Uterus (tissue), 4 donors: ENCODE data around the gene UBP1. TPM values are rescaled to one million over a fixed set of nuclear protein-coding genes. Genes with fewer than 3 reads are reported as not detected.
"Not testable (repeated sequence)": the region's sequence is repeated elsewhere in the genome, so short reads cannot be mapped to it uniquely, and the experiment has no call there.

Source experiments
- DNase-seq, 2 donors: peaks; one replicate each; pipeline ENCODE4 v3.0.0-alpha.2; 2019 to 2020
- H3K27ac ChIP-seq, 2 donors: fragments of 200-600 bp; sonication (generic); 1 replicate in 1 of 2; 2 replicates in 1 of 2; pipeline ENCODE4 v1.5.1; 2016 to 2018
- H3K27me3 ChIP-seq, 2 donors: fragments of 200-600 bp; sonication (generic); one replicate each; pipeline ENCODE4 v1.5.1; 2018 to 2019; ENCODE audit warnings: control low read depth in 1 of 2
- H3K36me3 ChIP-seq, 2 donors: fragments of 200-600 bp; sonication (generic); one replicate each; pipeline ENCODE4 v1.5.1; 2019; ENCODE audit warnings: control low read depth in 1 of 2
- H3K4me1 ChIP-seq, 2 donors: fragments of 200-600 bp; sonication (generic); one replicate each; pipeline ENCODE4 v1.5.1; 2018 to 2019; ENCODE audit warnings: control low read depth in 1 of 2
- H3K4me3 ChIP-seq, 2 donors: fragments of 200-600 bp; sonication (generic); 1 replicate in 1 of 2; 2 replicates in 1 of 2; pipeline ENCODE4 v1.5.1; 2018 to 2019; ENCODE audit warnings: mild to moderate bottlenecking in 1 of 2
- H3K9me3 ChIP-seq, 2 donors: fragments of 200-600 bp; sonication (generic); one replicate each; pipeline ENCODE4 v1.5.1; 2019; ENCODE audit warnings: control low read depth in 1 of 2
- CTCF ChIP-seq, 4 experiments: fragments of 200-600 bp in 2 of 4; fragments of 450-650 bp in 2 of 4; sonication (generic) in 2 of 4; IDR thresholded peaks; one replicate each; pipeline ENCODE4 v1.5.1; 2016 to 2019; ENCODE audit warnings: antibody characterized with exemption in 4 of 4, mild to moderate bottlenecking in 2 of 4, moderate library complexity in 1 of 4
- POLR2A ChIP-seq, 2 donors: fragments of 450-650 bp; IDR thresholded peaks; one replicate each; pipeline ENCODE4 v1.6.1; 2016; ENCODE audit warnings: antibody characterized with exemption in 2 of 2, mild to moderate bottlenecking in 1 of 2, moderate library complexity in 1 of 2
- intact Hi-C: fragments of 100-400 bp; cut with DNase I; formaldehyde crosslinking; loops from one replicate; pipeline ENCODE4 v1.15.1; 2023; ENCODE audit warnings: low total_unique reads
- total RNA-seq, 4 donors: library from RNA; depleted of rRNA in 3 of 4; stranded (reverse); fragments of >200 nt in 3 of 4; gene quantifications; one replicate each; pipeline versions ENCODE4 v1.1.0 to v1.2.4, GENCODE V29; 2014 to 2023
- donor health status: DM: yes; HTN: yes; CAD: no.

The UBP1 gene
- total RNA-seq, 4 donors from 2014 or later: 25.6 to 86.3 (median 51.2) TPM

GRCh38 chr3:33417066-33417673, 23.0 kb downstream of the UBP1 start:
- Histone ChIP-seq H3K9me3 (no peaks in the 10 kb centered on the region), H3K4me3 (no peak overlapping the region), H3K27me3 (no peaks in the 10 kb centered on the region), H3K4me1 (no peaks in the 10 kb centered on the region), H3K27ac (no peak overlapping the region), H3K36me3 (no peaks in the 10 kb centered on the region)
- no peak for TF ChIP-seq CTCF (IDR thresholded peaks at IDR 0.05)
- TF ChIP-seq POLR2A (IDR thresholded peaks at IDR 0.05): no peak
- DNase-seq: no peak
- intact Hi-C loops: no loop called here

- DNase-seq, H3K27me3 ChIP-seq, H3K36me3 ChIP-seq, H3K9me3 ChIP-seq, H3K27ac ChIP-seq, H3K4me1 ChIP-seq, H3K4me3 ChIP-seq, intact Hi-C loops: not testable (repeated sequence)
Measured at GRCh38 chr3:33410816-33411215, 29.4 kb downstream of the UBP1 start.

- no peak overlapping the region for H3K27ac ChIP-seq
- H3K9me3 ChIP-seq: no peaks in the 10 kb centered on the region
- intact Hi-C loops: no loop called here
- no peaks in the 10 kb centered on the region for H3K4me1 ChIP-seq
- no peaks in the 10 kb centered on the region for H3K36me3 ChIP-seq
- no peak overlapping the region for H3K4me3 ChIP-seq
- TF ChIP-seq CTCF (IDR thresholded peaks at IDR 0.05) (no peak), POLR2A (IDR thresholded peaks at IDR 0.05) (no peak)
- no peak for DNase-seq
- no peaks in the 10 kb centered on the region for H3K27me3 ChIP-seq
Measured at GRCh38 chr3:33403756-33404155, 36.4 kb downstream of the UBP1 start.

GRCh38 chr3:33402936-33403335, 37.3 kb downstream of the UBP1 start:
- Histone ChIP-seq H3K4me3 (no peak overlapping the region), H3K36me3 (no peaks in the 10 kb centered on the region), H3K9me3 (no peaks in the 10 kb centered on the region), H3K27me3 (no peaks in the 10 kb centered on the region), H3K27ac (no peak overlapping the region), H3K4me1 (no peaks in the 10 kb centered on the region)
- intact Hi-C loops: no loop called here
- TF ChIP-seq POLR2A (IDR thresholded peaks at IDR 0.05) (no peak), CTCF (IDR thresholded peaks at IDR 0.05) (no peak)
- DNase-seq: no peak

GRCh38 chr3:33401781-33402180, 38.4 kb downstream of the UBP1 start:
- intact Hi-C loops: no loop called here
- Histone ChIP-seq H3K36me3 (no peaks in the 10 kb centered on the region), H3K27ac (no peak overlapping the region), H3K4me1 (no peaks in the 10 kb centered on the region), H3K27me3 (no peaks in the 10 kb centered on the region), H3K9me3 (no peaks in the 10 kb centered on the region), H3K4me3 (no peak overlapping the region)
- DNase-seq: no peak
- TF ChIP-seq CTCF (IDR thresholded peaks at IDR 0.05) (no peak), POLR2A (IDR thresholded peaks at IDR 0.05) (no peak)

GRCh38 chr3:33398410-33398809, 41.8 kb downstream of the UBP1 start:
- no peak for DNase-seq
- Histone ChIP-seq H3K27ac (no peak overlapping the region), H3K36me3 (no peaks in the 10 kb centered on the region), H3K9me3 (no peaks in the 10 kb centered on the region), H3K4me1 (no peaks in the 10 kb centered on the region), H3K4me3 (no peak overlapping the region), H3K27me3 (no peaks in the 10 kb centered on the region)
- TF ChIP-seq POLR2A (IDR thresholded peaks at IDR 0.05) (no peak), CTCF (IDR thresholded peaks at IDR 0.05) (no peak)
- intact Hi-C loops: no loop called here
